ENCODE measurements around the gene SLC8A1.

DNA sequence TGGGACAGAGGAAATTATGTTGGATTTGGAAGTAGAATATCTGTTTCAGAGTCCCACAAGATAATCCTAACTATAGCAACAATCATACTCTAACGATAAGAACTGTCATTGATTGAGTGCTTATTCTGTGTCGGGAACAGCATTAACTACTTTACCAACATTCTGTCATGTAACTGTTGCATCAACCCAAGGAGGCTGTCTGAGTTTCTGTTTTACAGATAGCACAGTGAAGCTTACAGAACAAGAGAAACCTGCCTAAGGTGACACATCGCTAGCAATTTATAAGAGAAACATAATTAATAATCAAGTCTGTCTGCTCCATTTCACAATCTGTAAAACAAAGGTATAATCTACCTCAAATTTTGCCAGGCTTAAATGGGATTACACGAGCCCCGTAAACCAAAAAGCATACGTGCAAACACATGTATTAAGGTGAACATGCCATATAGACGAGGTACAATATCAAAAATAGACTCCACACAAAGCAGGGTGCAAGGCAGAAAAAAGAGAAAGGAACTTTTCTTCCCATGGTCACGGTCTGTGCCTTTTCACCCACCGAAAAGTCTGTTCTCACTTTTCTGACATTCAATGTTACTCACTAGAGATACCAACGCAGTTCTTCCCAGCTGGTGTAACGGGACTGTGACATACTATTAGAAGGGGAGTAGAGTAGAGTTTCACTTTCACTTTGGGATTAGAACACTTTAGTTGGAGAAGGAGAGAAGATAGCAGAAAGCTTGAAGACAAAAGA lies 37.2 kb upstream of the SLC8A1 start:
- TF ChIP-seq, protein P1, sequence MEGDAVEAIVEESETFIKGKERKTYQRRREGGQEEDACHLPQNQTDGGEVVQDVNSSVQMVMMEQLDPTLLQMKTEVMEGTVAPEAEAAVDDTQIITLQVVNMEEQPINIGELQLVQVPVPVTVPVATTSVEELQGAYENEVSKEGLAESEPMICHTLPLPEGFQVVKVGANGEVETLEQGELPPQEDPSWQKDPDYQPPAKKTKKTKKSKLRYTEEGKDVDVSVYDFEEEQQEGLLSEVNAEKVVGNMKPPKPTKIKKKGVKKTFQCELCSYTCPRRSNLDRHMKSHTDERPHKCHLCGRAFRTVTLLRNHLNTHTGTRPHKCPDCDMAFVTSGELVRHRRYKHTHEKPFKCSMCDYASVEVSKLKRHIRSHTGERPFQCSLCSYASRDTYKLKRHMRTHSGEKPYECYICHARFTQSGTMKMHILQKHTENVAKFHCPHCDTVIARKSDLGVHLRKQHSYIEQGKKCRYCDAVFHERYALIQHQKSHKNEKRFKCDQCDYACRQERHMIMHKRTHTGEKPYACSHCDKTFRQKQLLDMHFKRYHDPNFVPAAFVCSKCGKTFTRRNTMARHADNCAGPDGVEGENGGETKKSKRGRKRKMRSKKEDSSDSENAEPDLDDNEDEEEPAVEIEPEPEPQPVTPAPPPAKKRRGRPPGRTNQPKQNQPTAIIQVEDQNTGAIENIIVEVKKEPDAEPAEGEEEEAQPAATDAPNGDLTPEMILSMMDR (IDR thresholded peaks at IDR 0.05) = no peak
- TF ChIP-seq EZH2phosphoT487 (IDR thresholded peaks at IDR 0.05) = no peak

Data from neural progenitor cell (in vitro differentiated cells).